ENCODE results near the gene TSC22D1.

Gene TSC22D1

GRCh38 chr13:44432650-44433049 lies 143.5 kb downstream of the TSC22D1 start:
- Histone ChIP-seq H3K36me3 (ENCODE audit: control insufficient read depth, insufficient read depth, low read length) (peaks cover 11% of the 10 kb centered on the region), H3K27me3 (ENCODE audit: control insufficient read depth, insufficient read depth, low read length) (no peaks in the 10 kb centered on the region), H3K4me1 (ENCODE audit: control insufficient read depth, insufficient read depth, low read length) (peaks cover 17% of the 10 kb centered on the region), H3K9me3 (ENCODE audit: control insufficient read depth, low read length) (no peaks in the 10 kb centered on the region), H3K4me3 (ENCODE audit: low read length) (no peak overlapping the region), H3K9ac (ENCODE audit: low read length) (no peak overlapping the region)

- Histone ChIP-seq H3K4me1 (ENCODE audit: control insufficient read depth, insufficient read depth, low read length) (peaks cover 14% of the 10 kb centered on the region), H3K27me3 (ENCODE audit: control insufficient read depth, insufficient read depth, low read length) (no peaks in the 10 kb centered on the region), H3K4me3 (ENCODE audit: low read length) (no peak overlapping the region), H3K9me3 (ENCODE audit: control insufficient read depth, low read length) (no peaks in the 10 kb centered on the region), H3K36me3 (ENCODE audit: control insufficient read depth, insufficient read depth, low read length) (peaks cover 11% of the 10 kb centered on the region), H3K9ac (ENCODE audit: low read length) (peak overlapping the region; percentile 11)
These were observed 145.0 kb downstream of the TSC22D1 start for GRCh38 chr13:44431150-44431549.

GRCh38 chr13:44429311-44429710 lies 146.8 kb downstream of the TSC22D1 start:
- H3K4me3 ChIP-seq (ENCODE audit: low read length), result no peak overlapping the region
- H3K36me3 ChIP-seq (ENCODE audit: control insufficient read depth, insufficient read depth, low read length), result peaks cover 7% of the 10 kb centered on the region
- peaks cover 14% of the 10 kb centered on the region for H3K4me1 ChIP-seq (ENCODE audit: control insufficient read depth, insufficient read depth, low read length)
- no peak overlapping the region for H3K9ac ChIP-seq (ENCODE audit: low read length)
- H3K9me3 ChIP-seq (ENCODE audit: control insufficient read depth, low read length), result no peaks in the 10 kb centered on the region
- no peaks in the 10 kb centered on the region for H3K27me3 ChIP-seq (ENCODE audit: control insufficient read depth, insufficient read depth, low read length)

GRCh38 chr13:44426461-44426860 lies 149.7 kb downstream of the TSC22D1 start:
- peaks cover 7% of the 10 kb centered on the region for H3K4me1 ChIP-seq (ENCODE audit: control insufficient read depth, insufficient read depth, low read length)
- no peaks in the 10 kb centered on the region for H3K36me3 ChIP-seq (ENCODE audit: control insufficient read depth, insufficient read depth, low read length)
- H3K4me3 ChIP-seq (ENCODE audit: low read length), result no peak overlapping the region
- no peak overlapping the region for H3K9ac ChIP-seq (ENCODE audit: low read length)
- H3K27me3 ChIP-seq (ENCODE audit: control insufficient read depth, insufficient read depth, low read length), result no peaks in the 10 kb centered on the region
- H3K9me3 ChIP-seq (ENCODE audit: control insufficient read depth, low read length), result no peaks in the 10 kb centered on the region

GRCh38 chr13:44425815-44426078 lies 150.4 kb downstream of the TSC22D1 start:
- no peak overlapping the region for H3K4me3 ChIP-seq (ENCODE audit: low read length)
- H3K9me3 ChIP-seq (ENCODE audit: control insufficient read depth, low read length), result no peaks in the 10 kb centered on the region
- H3K4me1 ChIP-seq (ENCODE audit: control insufficient read depth, insufficient read depth, low read length), result peaks cover under 1% of the 10 kb centered on the region

GRCh38 chr13:44425041-44425814 lies 150.9 kb downstream of the TSC22D1 start:
- Histone ChIP-seq H3K4me1 (ENCODE audit: control insufficient read depth, insufficient read depth, low read length) (no peaks in the 10 kb centered on the region), H3K4me3 (ENCODE audit: low read length) (no peak overlapping the region), H3K27me3 (ENCODE audit: control insufficient read depth, insufficient read depth, low read length) (no peaks in the 10 kb centered on the region), H3K36me3 (ENCODE audit: control insufficient read depth, insufficient read depth, low read length) (no peaks in the 10 kb centered on the region), H3K9ac (ENCODE audit: low read length) (no peak overlapping the region), H3K9me3 (ENCODE audit: control insufficient read depth, low read length) (no peaks in the 10 kb centered on the region)

More at GRCh38 chr13:44425815-44426078, 150.4 kb downstream of the TSC22D1 start:
- Histone ChIP-seq H3K36me3 (ENCODE audit: control insufficient read depth, insufficient read depth, low read length) (no peaks in the 10 kb centered on the region), H3K27me3 (ENCODE audit: control insufficient read depth, insufficient read depth, low read length) (no peaks in the 10 kb centered on the region), H3K9ac (ENCODE audit: low read length) (no peak overlapping the region)

GRCh38 chr13:44423824-44424223 lies 152.3 kb downstream of the TSC22D1 start:
- Histone ChIP-seq H3K9me3 (ENCODE audit: control insufficient read depth, low read length) (no peaks in the 10 kb centered on the region), H3K27me3 (ENCODE audit: control insufficient read depth, insufficient read depth, low read length) (no peaks in the 10 kb centered on the region), H3K4me3 (ENCODE audit: low read length) (no peak overlapping the region), H3K36me3 (ENCODE audit: control insufficient read depth, insufficient read depth, low read length) (no peaks in the 10 kb centered on the region), H3K4me1 (ENCODE audit: control insufficient read depth, insufficient read depth, low read length) (no peaks in the 10 kb centered on the region), H3K9ac (ENCODE audit: low read length) (no peak overlapping the region)

GRCh38 chr13:44422755-44423643 lies 153.1 kb downstream of the TSC22D1 start:
- Histone ChIP-seq H3K9me3 (ENCODE audit: control insufficient read depth, low read length) (no peaks in the 10 kb centered on the region), H3K4me3 (ENCODE audit: low read length) (no peak overlapping the region), H3K4me1 (ENCODE audit: control insufficient read depth, insufficient read depth, low read length) (no peaks in the 10 kb centered on the region), H3K27me3 (ENCODE audit: control insufficient read depth, insufficient read depth, low read length) (no peaks in the 10 kb centered on the region), H3K9ac (ENCODE audit: low read length) (no peak overlapping the region), H3K36me3 (ENCODE audit: control insufficient read depth, insufficient read depth, low read length) (no peaks in the 10 kb centered on the region)

- Histone ChIP-seq H3K4me1 (ENCODE audit: control insufficient read depth, insufficient read depth, low read length) (no peaks in the 10 kb centered on the region), H3K36me3 (ENCODE audit: control insufficient read depth, insufficient read depth, low read length) (no peaks in the 10 kb centered on the region), H3K9ac (ENCODE audit: low read length) (no peak overlapping the region), H3K27me3 (ENCODE audit: control insufficient read depth, insufficient read depth, low read length) (no peaks in the 10 kb centered on the region), H3K9me3 (ENCODE audit: control insufficient read depth, low read length) (no peaks in the 10 kb centered on the region), H3K4me3 (ENCODE audit: low read length) (no peak overlapping the region)
These were observed 154.1 kb downstream of the TSC22D1 start for GRCh38 chr13:44421853-44422525.

GRCh38 chr13:44420376-44421220 lies 155.5 kb downstream of the TSC22D1 start:
- H3K4me3 ChIP-seq (ENCODE audit: low read length), result no peak overlapping the region

GRCh38 chr13:44417876-44418275 lies 158.3 kb downstream of the TSC22D1 start:
- H3K27me3 ChIP-seq (ENCODE audit: control insufficient read depth, insufficient read depth, low read length), result no peaks in the 10 kb centered on the region
- no peak overlapping the region for H3K9ac ChIP-seq (ENCODE audit: low read length)

More at GRCh38 chr13:44420376-44421220, 155.5 kb downstream of the TSC22D1 start:
- H3K4me1 ChIP-seq (ENCODE audit: control insufficient read depth, insufficient read depth, low read length), result no peaks in the 10 kb centered on the region
- H3K9me3 ChIP-seq (ENCODE audit: control insufficient read depth, low read length), result no peaks in the 10 kb centered on the region
- no peaks in the 10 kb centered on the region for H3K27me3 ChIP-seq (ENCODE audit: control insufficient read depth, insufficient read depth, low read length)
- H3K36me3 ChIP-seq (ENCODE audit: control insufficient read depth, insufficient read depth, low read length), result no peaks in the 10 kb centered on the region
- H3K9ac ChIP-seq (ENCODE audit: low read length), result no peak overlapping the region

More at GRCh38 chr13:44417876-44418275, 158.3 kb downstream of the TSC22D1 start:
- H3K4me3 ChIP-seq (ENCODE audit: low read length), result no peak overlapping the region
- no peaks in the 10 kb centered on the region for H3K9me3 ChIP-seq (ENCODE audit: control insufficient read depth, low read length)
- H3K36me3 ChIP-seq (ENCODE audit: control insufficient read depth, insufficient read depth, low read length), result no peaks in the 10 kb centered on the region
- peaks cover 2% of the 10 kb centered on the region for H3K4me1 ChIP-seq (ENCODE audit: control insufficient read depth, insufficient read depth, low read length)

All from mucosa of stomach (tissue), 1 donor.